Endothelial cell of umbilical vein (primary cell): ENCODE data around the gene GSDME. TPM values are rescaled to one million over a fixed set of nuclear protein-coding genes. Genes with fewer than 3 reads are reported as not detected.

ENCODE experiments used
- BruUV-seq: library from RNA; stranded (reverse); fragments of 400-500 nt; replicated peaks from 2 replicates; lab custom pipeline; 2021; lab: Mats Ljungman, UMichigan
- CTCF ChIA-PET: fragments of 300-600, 350-600 bp; sonication (Branson Sonifier 250); formaldehyde crosslinking; loops from one replicate; lab custom pipeline; 2021; ENCODE audit warnings: antibody characterized with exemption, inconsistent platforms; lab: Charles Lee
- POLR2A ChIA-PET: fragments of 300-600, 350-600 bp; sonication (Branson Sonifier 250); formaldehyde crosslinking; loops from one replicate; lab custom pipeline; 2021; ENCODE audit warnings: antibody characterized with exemption, inconsistent platforms; lab: Charles Lee
- DNase-seq: peaks from one replicate; pipeline ENCODE4 v3.0.0-alpha.2; 2011; ENCODE audit warnings: low read depth, low spot score
- FAIRE-seq: peaks from 2 replicates; lab custom pipeline; 2011; peaks lifted over from hg19 to GRCh38; lab: Jason Lieb, UNC
- H2AFZ ChIP-seq: 2 replicates; pipeline ENCODE4 v1.6.0; 2012; ENCODE audit warnings: low read depth, low read length, control low read depth, inconsistent platforms
- H3K27ac ChIP-seq: 2 replicates; pipeline ENCODE4 v1.5.1; 2011; ENCODE audit warnings: low read depth, mild to moderate bottlenecking, control low read depth, low read length, moderate library complexity; ENCODE audit not compliant: insufficient read depth
- H3K27me3 ChIP-seq, 2 experiments: 2 replicates each; pipeline versions ENCODE4 v1.6.0 to v1.6.1; 2011; ENCODE audit warnings: low read length in 2 of 2, mixed read lengths in 1 of 2; ENCODE audit not compliant: control insufficient read depth in 2 of 2, insufficient read depth in 2 of 2
- H3K36me3 ChIP-seq, 2 experiments: 2 replicates in 1 of 2; 3 replicates in 1 of 2; pipeline ENCODE4 v1.5.1; 2011; ENCODE audit warnings: low read length in 2 of 2, mild to moderate bottlenecking in 1 of 2, moderate library complexity in 1 of 2; ENCODE audit not compliant: control insufficient read depth in 2 of 2, insufficient read depth in 2 of 2; ENCODE audit errors: extremely low read depth in 1 of 2
- H3K4me1 ChIP-seq: 3 replicates; pipeline ENCODE4 v1.5.1; 2011; ENCODE audit warnings: mild to moderate bottlenecking, low read length; ENCODE audit not compliant: control insufficient read depth, insufficient read depth; ENCODE audit errors: extremely low read depth
- H3K4me2 ChIP-seq: 2 replicates; pipeline ENCODE4 v1.6.1; 2011; ENCODE audit warnings: low read length, control low read depth, mixed read lengths; ENCODE audit not compliant: insufficient read depth
- H3K4me3 ChIP-seq, 3 experiments: fragments of 200-600 bp in 1 of 3; sonication (generic), shearing (Covaris generic) in 1 of 3; replicated peaks in 1 of 3; 2 replicates each; pipeline ENCODE4 v1.5.1; 2011 to 2016; ENCODE audit warnings: control low read depth in 3 of 3, low read length in 3 of 3, mild to moderate bottlenecking in 2 of 3, inconsistent platforms in 1 of 3, low read depth in 1 of 3, moderate library complexity in 1 of 3; ENCODE audit not compliant: insufficient read depth in 1 of 3
- H3K79me2 ChIP-seq: 2 replicates; pipeline ENCODE4 v1.6.0; 2012; ENCODE audit warnings: low read length, inconsistent platforms; ENCODE audit not compliant: control insufficient read depth, insufficient read depth
- H3K9ac ChIP-seq: replicated peaks from 2 replicates; pipeline ENCODE3; 2011; ENCODE audit warnings: low read length, control low read depth; ENCODE audit not compliant: insufficient read depth; ENCODE audit errors: extremely low read depth
- H3K9me1 ChIP-seq: replicated peaks from 3 replicates; pipeline ENCODE4 v1.6.0; 2011; ENCODE audit warnings: mild to moderate bottlenecking, low read length; ENCODE audit not compliant: control insufficient read depth, insufficient read depth; ENCODE audit errors: extremely low read depth
- H3K9me3 ChIP-seq: replicated peaks from 2 replicates; pipeline ENCODE4 v1.5.1; 2012; ENCODE audit warnings: low read length, inconsistent platforms; ENCODE audit not compliant: control insufficient read depth, insufficient read depth
- H4K20me1 ChIP-seq: replicated peaks from 2 replicates; pipeline ENCODE3; 2011; ENCODE audit warnings: mild to moderate bottlenecking, low read length; ENCODE audit not compliant: control insufficient read depth, insufficient read depth; ENCODE audit errors: extremely low read depth
- EZH2 ChIP-seq: IDR thresholded peaks from 2 replicates; pipeline ENCODE4 v1.6.1; 2012; ENCODE audit warnings: borderline replicate concordance, low read depth, mild to moderate bottlenecking, moderate library complexity, low read length, inconsistent platforms; ENCODE audit not compliant: severe bottlenecking
- FOS ChIP-seq: IDR thresholded peaks from 2 replicates; pipeline ENCODE4 v1.6.1; 2011; ENCODE audit warnings: mild to moderate bottlenecking, low read length, moderate library complexity, borderline replicate concordance; ENCODE audit not compliant: insufficient read depth
- GATA2 ChIP-seq: IDR thresholded peaks from 2 replicates; pipeline ENCODE4 v1.7.0; 2011; ENCODE audit warnings: low read depth, mild to moderate bottlenecking, moderate library complexity, mixed read lengths, low read length; ENCODE audit not compliant: insufficient read length, insufficient read depth
- JUN ChIP-seq: IDR thresholded peaks from 2 replicates; pipeline ENCODE4 v1.6.1; 2011; ENCODE audit warnings: borderline replicate concordance, low read depth; ENCODE audit not compliant: insufficient read length, insufficient read depth
- MAX ChIP-seq: IDR thresholded peaks from 2 replicates; pipeline ENCODE4 v1.6.1; 2011; ENCODE audit not compliant: insufficient read depth, insufficient read length
- MYC ChIP-seq: IDR thresholded peaks from one replicate; pipeline ENCODE4 v1.6.1; 2011; ENCODE audit warnings: mild to moderate bottlenecking, low read depth, low read length
- POLR2A ChIP-seq: IDR thresholded peaks from 2 replicates; pipeline ENCODE4 v1.6.1; 2012; ENCODE audit warnings: low read depth, mild to moderate bottlenecking, control low read depth, low read length
- POLR2AphosphoS5 ChIP-seq: IDR thresholded peaks from 2 replicates; pipeline ENCODE4 v1.6.1; 2012; ENCODE audit warnings: low read depth, mild to moderate bottlenecking, control low read depth, low read length, moderate library complexity; ENCODE audit not compliant: insufficient read depth
- dilution Hi-C: fragments of 300-500 bp; cut with MboI; formaldehyde crosslinking; loops from one replicate; pipeline ENCODE4 v1.15.0; 2019; ENCODE audit warnings: low sequenced_read_pairs; ENCODE audit not compliant: extremely low pct_ligation_motif_present
- intact Hi-C: fragments of 100-400 bp; cut with micrococcal nuclease; formaldehyde crosslinking; loops from one replicate; pipeline ENCODE4 v1.10.0; 2022
- polyA plus RNA-seq, 4 experiments: library from polyadenylated mRNA; depleted of rRNA in 3 of 4; stranded (reverse) in 3 of 4; unstranded in 1 of 4; fragments of >200 nt; gene quantifications; 2 replicates each; pipeline versions ENCODE4 v1.2.1 to v1.2.3, GENCODE V29; 2011 to 2012; ENCODE audit warnings: missing spikeins in 1 of 4
- total RNA-seq: library from RNA; stranded (reverse); gene quantifications from 2 replicates; pipeline ENCODE4 v1.2.3, GENCODE V29; 2021

Gene GSDME
- total and polyA plus RNA-seq, 2 donors (not counting 3 experiments of a cell fraction or from before 2014, with no cell fraction given) = 21.1 to 23.4 TPM

GRCh38 chr7:24654305-24654704 is 103.0 kb downstream of the GSDME start:
- FAIRE-seq (no peak), DNase-seq (no peak)
- dilution Hi-C loops (no loop called here), intact Hi-C loops (no loop called here)
- H3K4me3 ChIP-seq = no peak overlapping the region
- H3K9ac ChIP-seq = no peak overlapping the region
- H3K36me3 ChIP-seq = no peaks in the 10 kb centered on the region
- H3K79me2 ChIP-seq = no peaks in the 10 kb centered on the region
- no peaks in the 10 kb centered on the region for H3K4me1 ChIP-seq
- no peaks in the 10 kb centered on the region for H3K9me3 ChIP-seq
- H3K9me1 ChIP-seq = no peaks in the 10 kb centered on the region
- H3K27ac ChIP-seq = no peak overlapping the region
- H3K27me3 ChIP-seq = no peaks in the 10 kb centered on the region
- no peak overlapping the region for H2AFZ ChIP-seq
- BruUV-seq = no TSS peak
- ChIA-PET CTCF (interaction anchor here (0.8 to 1.7 kb wide), 4 partner anchors 10 to 16 kb away, joined by 3 to 5 read pairs (median 4); no protein-coding TSS in a partner anchor), POLR2A (no interaction called here)
- no peak overlapping the region for H3K4me2 ChIP-seq
- no peak for TF ChIP-seq MYC
- TF ChIP-seq GATA2 = no peak
- TF ChIP-seq EZH2 = no peak
- no peak for TF ChIP-seq POLR2A
- no peak for TF ChIP-seq MAX
- TF ChIP-seq POLR2AphosphoS5 = no peak
- TF ChIP-seq FOS = no peak
- no peak for TF ChIP-seq JUN
- H4K20me1 ChIP-seq = no peaks in the 10 kb centered on the region
